ENCODE results near the gene MBD3L2B.

The MBD3L2B gene

GRCh38 chr19:7010722-7011593 lies 10.3 kb downstream of the MBD3L2B start:
- DNase-seq (ENCODE audit: low read depth), result no peak

- DNase-seq (ENCODE audit: low read depth), result no peak
These were observed 13.4 kb downstream of the MBD3L2B start for GRCh38 chr19:7007859-7008258.

DNA sequence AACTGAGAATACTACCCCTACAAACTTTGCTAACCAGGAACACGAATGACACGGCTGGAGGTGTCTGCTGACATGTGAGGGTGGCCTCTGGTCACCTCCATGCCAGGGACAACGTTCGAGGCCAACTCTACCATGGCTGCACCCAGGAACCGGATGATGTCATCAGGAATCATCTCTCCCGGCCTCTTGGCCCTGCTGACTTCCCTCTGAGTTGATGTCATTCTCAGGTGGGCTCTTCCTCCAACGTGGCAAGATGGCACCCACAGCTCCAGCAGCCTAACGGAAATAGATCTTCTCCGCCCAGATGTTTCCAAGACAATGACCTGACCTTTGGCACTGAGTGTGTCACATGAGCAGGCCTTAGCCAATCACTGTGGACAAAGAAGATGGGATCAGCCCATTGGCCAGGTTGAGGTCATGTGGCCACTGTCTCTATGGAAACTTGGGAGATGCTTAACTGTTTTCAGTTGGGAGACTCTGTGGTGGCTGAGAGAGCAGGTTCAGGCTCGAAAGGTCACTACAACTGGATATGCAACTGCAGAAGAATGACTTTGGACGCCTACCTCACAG lies 15.0 kb downstream of the MBD3L2B start:
- DNase-seq (ENCODE audit: low read depth), result no peak

DNA sequence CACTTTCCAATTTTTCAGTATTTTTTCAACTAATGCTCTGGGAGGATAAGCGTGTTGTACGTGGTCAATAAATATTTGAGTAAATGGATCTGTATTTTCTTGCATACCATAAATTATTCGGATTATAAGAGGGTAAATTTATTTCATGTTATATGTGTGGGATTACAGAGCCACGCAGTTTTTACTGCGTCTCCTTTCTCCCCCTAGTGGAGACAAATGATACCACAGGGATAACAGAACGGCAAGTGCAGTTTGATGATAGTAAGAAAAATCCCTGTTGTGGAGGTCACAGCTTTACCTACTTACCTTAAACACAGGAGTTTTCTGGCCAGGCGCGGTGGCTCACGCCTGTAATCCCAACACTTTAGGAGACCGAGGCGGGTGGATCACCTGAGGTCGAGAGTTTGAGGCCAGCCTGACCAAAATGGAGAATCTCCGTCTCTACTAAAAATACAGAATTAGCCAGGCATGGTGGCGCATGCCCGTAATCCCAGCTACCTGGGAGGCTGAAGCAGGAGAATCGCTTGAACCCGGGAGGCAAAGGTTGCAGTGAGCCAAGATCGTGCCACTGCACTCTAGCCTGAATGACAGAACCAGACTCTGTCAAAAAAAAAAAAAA lies 16.8 kb downstream of the MBD3L2B start:
- DNase-seq (ENCODE audit: low read depth), result no peak

GRCh38 chr19:7000816-7001215 lies 20.4 kb downstream of the MBD3L2B start:
- no peak for DNase-seq (ENCODE audit: low read depth)

- DNase-seq (ENCODE audit: low read depth), result no peak
These were observed 20.9 kb downstream of the MBD3L2B start for GRCh38 chr19:7000333-7000732.

GRCh38 chr19:6999933-7000332 lies 21.3 kb downstream of the MBD3L2B start:
- DNase-seq (ENCODE audit: low read depth), result no peak

DNA sequence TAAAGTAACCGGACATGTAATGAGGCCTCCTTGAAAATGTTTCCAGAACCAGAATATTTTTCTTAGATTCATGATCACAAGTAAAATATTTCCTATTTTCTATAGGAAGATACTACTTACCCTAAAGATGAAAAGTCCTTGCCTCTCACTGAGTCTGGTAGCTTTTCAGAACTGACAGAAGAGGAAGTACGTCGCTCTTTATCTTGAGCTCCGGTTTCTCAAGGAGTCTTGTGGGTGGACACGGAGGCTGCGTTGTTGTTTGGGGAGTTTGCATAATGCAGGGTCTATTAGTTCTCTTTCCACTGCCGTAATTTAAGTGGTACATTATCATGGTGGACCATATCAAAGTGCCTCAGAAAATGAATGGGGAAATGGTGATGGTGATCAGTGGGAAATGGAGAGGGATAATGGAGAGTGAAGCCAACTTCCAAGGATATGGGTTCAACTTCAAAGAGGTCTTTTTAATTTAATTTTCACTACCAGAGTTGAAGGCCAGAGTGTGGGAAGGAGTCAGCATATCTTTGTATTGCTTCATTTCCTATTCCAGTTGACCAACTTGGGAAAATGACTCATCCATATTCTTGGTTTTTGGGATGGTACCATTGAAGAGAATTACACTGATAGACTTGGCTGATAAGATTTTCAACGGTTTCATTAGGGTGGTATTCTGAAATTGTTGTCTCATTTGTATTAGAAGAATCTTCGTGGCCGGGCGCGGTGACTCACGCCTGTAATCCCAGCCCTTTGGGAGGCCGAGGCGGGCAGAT lies 23.4 kb downstream of the MBD3L2B start:
- DNase-seq (ENCODE audit: low read depth), result no peak

GRCh38 chr19:6996810-6997209 lies 24.4 kb downstream of the MBD3L2B start:
- no peak for DNase-seq (ENCODE audit: low read depth)

DNA sequence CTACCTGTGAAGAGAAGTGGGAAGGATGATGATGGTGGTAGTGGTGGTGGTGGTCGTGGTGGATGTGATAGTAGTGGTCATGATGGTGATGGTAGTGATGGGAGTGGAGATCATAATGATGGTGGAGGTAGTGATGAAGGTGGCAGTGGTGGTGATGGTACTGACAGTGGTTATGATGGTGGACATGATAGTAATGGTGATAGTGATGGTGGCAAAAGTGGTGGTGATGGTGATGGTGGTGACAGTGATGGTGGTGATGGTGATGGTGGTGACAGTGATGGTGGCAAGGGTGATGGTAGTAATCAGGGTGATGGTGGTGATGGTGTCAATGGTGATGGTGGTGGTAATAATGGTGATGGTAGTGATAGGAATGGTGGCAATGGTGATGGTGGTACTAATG lies 26.2 kb downstream of the MBD3L2B start:
- DNase-seq (ENCODE audit: low read depth), result no peak

DNA sequence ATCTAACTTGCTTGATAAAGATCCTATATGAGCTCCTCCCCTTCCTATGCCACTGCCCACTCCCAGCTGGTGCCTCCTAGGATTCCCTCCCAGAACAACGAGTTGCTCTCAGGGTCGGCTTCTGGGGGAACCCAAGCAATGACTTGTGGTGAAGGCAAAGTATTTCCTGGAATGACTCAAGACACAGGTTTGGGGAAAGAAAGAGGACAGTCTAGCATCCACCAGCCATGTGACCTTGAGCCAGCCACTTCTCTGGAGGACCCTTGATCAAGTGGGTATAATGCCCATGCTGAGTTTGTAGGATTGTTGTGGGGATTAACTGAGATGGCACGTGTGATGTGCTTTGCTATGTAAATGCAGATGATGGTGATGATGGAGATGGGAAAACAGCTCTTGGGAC lies 33.0 kb downstream of the MBD3L2B start:
- DNase-seq (ENCODE audit: low read depth), result no peak

DNA sequence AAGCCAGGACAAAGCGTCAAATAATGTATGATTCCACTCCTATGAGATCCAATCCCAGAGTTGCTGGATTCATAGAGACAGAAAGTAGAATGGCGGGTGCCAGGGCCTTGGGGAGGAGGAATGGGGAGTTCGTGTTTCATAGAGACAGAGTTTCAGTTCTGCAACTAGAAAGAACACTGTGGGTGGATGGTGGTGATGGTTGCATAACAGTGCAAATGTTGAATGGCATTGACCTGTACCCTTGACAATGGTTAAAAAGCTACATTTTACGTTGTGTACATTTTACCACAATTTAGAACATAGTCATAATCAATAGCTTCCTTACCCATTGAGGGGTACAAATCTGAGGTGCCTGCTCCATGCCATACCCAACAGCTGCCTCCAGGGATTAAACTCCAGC lies 33.4 kb downstream of the MBD3L2B start:
- no peak for DNase-seq (ENCODE audit: low read depth)

- DNase-seq (ENCODE audit: low read depth), result no peak
These were observed 37.8 kb downstream of the MBD3L2B start for GRCh38 chr19:6983448-6983847.

DNA sequence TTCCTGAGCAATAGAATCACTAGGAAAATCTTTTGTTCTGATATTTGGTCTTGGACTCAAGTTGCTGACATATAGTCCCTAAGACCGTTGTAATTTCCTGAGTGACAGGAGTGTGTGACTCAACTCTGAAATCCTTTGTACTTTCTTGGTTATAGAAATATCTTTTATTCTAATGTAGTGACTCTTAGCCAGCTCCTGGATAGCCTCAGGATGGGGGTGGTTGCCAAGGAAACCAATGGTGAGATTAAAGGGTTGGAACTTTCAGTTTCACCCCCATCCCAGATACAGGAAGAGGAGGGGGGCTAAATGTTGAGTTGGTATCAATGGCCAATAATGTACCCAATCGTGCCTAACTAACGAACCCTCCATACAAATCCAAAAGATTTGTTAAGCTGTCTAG lies 41.8 kb downstream of the MBD3L2B start:
- DNase-seq (ENCODE audit: low read depth), result no peak

- DNase-seq (ENCODE audit: low read depth), result no peak
These were observed 45.0 kb downstream of the MBD3L2B start for GRCh38 chr19:6976197-6976596.

DNA sequence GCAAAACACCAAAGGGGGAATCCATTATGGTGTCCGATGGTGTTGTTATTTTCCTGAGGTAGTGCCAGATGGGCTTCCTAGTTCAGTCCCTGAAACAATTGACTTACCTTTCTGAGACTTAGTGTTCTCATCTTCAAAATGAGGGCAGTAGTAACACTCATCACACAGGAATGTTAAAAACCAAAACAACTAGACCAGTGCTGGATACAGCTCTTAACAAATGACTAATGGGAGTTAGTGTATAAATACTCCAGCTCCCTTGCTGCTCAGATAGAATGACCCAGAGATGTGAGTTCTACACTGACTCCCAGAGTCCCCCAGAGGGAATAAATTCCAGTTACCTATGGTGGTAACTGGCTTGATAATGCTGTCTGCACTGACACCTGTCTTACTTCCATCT lies 49.9 kb downstream of the MBD3L2B start:
- DNase-seq (ENCODE audit: low read depth), result no peak

- DNase-seq (ENCODE audit: low read depth), result no peak
These were observed 50.8 kb downstream of the MBD3L2B start for GRCh38 chr19:6970443-6970842.

- no peak for DNase-seq (ENCODE audit: low read depth)
These were observed 51.2 kb downstream of the MBD3L2B start for GRCh38 chr19:6970021-6970420.

DNA sequence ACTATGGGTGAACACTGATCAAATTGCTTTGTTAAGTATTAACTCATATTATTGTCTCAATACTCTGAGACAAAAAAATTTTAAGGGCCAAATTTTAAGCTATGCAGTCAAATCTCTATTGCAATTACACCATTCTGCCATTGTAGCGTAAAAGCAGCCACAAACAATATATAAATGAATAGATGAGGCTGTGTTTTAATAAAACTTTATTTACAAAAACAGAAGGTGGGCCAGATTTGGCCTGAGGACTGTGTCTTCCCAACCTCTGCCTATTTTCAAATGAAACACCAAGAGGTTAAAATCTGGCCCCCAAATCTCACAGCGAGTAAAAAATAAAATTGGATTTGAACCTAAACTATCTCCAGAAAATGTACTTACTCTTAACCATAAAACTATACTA lies 51.7 kb downstream of the MBD3L2B start:
- no peak for DNase-seq (ENCODE audit: low read depth)
